IgD-negative memory B cell (primary cell): ENCODE data around the gene KLF17. TPM values are rescaled to one million over a fixed set of nuclear protein-coding genes. Genes with fewer than 3 reads are reported as not detected.
A peak's percentile ranks its signal among the peaks of the same experiment; 100 is the strongest.

Source experiments
- H3K27ac Mint-ChIP-seq, 3 donors: one replicate each; pipeline ENCODE4 v1.8.0; 2020 to 2022; ENCODE audit warnings: mild to moderate bottlenecking in 3 of 3, mixed read lengths in 3 of 3, moderate library complexity in 1 of 3
- H3K27me3 Mint-ChIP-seq: one replicate; pipeline ENCODE4 v1.8.0; 2021; ENCODE audit warnings: mixed read lengths
- H3K36me3 Mint-ChIP-seq: one replicate; pipeline ENCODE4 v1.8.0; 2020; ENCODE audit warnings: mild to moderate bottlenecking, mixed read lengths
- H3K4me1 Mint-ChIP-seq, 3 donors: one replicate each; pipeline ENCODE4 v1.8.0; 2020 to 2022; ENCODE audit warnings: mixed read lengths in 3 of 3, mild to moderate bottlenecking in 1 of 3
- H3K4me3 Mint-ChIP-seq, 4 donors: one replicate each; pipeline ENCODE4 v1.8.0; 2020 to 2022; ENCODE audit warnings: mild to moderate bottlenecking in 4 of 4, mixed read lengths in 4 of 4, moderate library complexity in 3 of 4
- H3K9me3 Mint-ChIP-seq, 3 donors: one replicate each; pipeline ENCODE4 v1.8.0; 2020 to 2021; ENCODE audit warnings: mixed read lengths in 3 of 3, mild to moderate bottlenecking in 1 of 3
- polyA plus RNA-seq: library from polyadenylated mRNA; unstranded; fragments of 300-500 nt; fragmentation: Illumina TruSeq; gene quantifications from one replicate; pipeline ENCODE4 v1.2.3, GENCODE V29; 2021

KLF17 gene, protein sequence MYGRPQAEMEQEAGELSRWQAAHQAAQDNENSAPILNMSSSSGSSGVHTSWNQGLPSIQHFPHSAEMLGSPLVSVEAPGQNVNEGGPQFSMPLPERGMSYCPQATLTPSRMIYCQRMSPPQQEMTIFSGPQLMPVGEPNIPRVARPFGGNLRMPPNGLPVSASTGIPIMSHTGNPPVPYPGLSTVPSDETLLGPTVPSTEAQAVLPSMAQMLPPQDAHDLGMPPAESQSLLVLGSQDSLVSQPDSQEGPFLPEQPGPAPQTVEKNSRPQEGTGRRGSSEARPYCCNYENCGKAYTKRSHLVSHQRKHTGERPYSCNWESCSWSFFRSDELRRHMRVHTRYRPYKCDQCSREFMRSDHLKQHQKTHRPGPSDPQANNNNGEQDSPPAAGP
- polyA plus RNA-seq: not detected

DNA sequence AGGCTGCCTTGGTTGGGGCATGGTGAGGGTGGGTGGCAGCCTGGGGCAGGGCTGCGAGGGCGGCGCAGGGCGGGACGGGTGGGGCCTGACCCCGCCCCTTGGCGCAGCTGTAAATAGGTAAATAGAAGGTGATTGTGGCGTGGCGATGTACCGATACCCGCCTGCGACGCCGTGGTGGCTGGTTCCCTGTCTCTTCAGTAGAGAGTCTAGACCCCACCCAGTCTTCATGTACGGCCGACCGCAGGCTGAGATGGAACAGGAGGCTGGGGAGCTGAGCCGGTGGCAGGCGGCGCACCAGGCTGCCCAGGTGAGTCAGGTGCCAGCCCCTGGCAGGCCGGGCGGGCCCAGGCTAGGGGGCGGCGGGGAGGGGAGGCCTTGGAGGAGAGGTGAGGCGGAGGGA is at the start of gene KLF17:
Gene KLF17, plus strand, starts transcription at position 140 of the 400 bp plus-strand sequence. Its CDS starts 87 bp downstream, at position 227.
- peak within 1 kb of the TSS in 1 of 3 donors; percentile 34 for H3K27ac Mint-ChIP-seq
- peaks cover 0 to 4% (median 4%) of the 10 kb centered on the region in 3 donors for H3K4me1 Mint-ChIP-seq
- H3K4me3 Mint-ChIP-seq: no peak within 1 kb of the TSS
- H3K36me3 Mint-ChIP-seq: no peaks in the 10 kb centered on the region
- H3K9me3 Mint-ChIP-seq: no peaks in the 10 kb centered on the region
- peaks cover 6% of the 10 kb centered on the region for H3K27me3 Mint-ChIP-seq

DNA sequence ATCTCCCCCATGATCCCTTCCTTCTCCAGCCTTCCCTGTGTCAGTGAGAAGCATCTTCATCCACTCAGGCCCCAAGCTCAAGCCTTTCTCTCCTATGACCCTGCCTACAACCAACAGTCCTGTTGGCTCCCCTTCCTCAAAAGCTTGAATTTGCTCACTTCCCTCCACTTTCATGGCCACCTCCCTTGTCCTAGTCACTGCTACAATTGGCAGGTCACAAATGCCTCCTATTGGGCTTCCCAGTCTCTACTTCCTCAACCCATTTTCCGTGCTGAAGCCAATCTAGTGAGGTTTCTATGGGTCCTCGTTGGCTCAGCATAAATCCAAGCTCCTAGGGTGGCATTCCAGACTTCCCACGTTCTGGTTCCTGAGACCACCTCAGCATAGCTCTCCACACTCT is 47.2 kb upstream of the KLF17 start:
- Mint-ChIP-seq H3K4me3 (no peak overlapping the region), H3K4me1 (peaks cover 35 to 50% (median 44%) of the 10 kb centered on the region in 3 donors), H3K27me3 (no peaks in the 10 kb centered on the region), H3K9me3 (no peaks in the 10 kb centered on the region), H3K36me3 (peaks cover 1% of the 10 kb centered on the region), H3K27ac (no peak overlapping the region)

DNA sequence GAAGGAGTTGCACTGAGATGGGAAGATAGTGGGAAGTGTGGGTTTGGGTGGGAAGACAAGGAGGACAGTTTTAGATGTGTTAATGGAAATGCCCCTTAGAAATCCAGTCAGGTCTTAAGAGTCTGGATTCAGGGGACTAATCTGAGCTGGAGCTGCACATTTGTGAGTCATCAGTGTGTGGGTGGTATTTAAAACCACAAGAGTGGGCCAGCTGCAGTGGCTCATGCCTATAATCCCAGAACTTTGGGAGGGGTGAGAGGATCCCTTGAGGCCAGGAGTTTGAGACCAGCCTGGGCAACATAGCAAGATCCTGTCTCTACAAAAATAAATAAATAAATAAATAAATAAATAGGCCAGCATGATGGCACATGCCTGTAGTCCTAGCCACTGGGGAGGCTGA is 46.4 kb upstream of the KLF17 start:
- Mint-ChIP-seq H3K9me3 (no peaks in the 10 kb centered on the region), H3K36me3 (peaks cover 3% of the 10 kb centered on the region), H3K4me3 (no peak overlapping the region), H3K4me1 (peaks cover 33 to 47% (median 40%) of the 10 kb centered on the region in 3 donors), H3K27me3 (no peaks in the 10 kb centered on the region), H3K27ac (no peak overlapping the region)

DNA sequence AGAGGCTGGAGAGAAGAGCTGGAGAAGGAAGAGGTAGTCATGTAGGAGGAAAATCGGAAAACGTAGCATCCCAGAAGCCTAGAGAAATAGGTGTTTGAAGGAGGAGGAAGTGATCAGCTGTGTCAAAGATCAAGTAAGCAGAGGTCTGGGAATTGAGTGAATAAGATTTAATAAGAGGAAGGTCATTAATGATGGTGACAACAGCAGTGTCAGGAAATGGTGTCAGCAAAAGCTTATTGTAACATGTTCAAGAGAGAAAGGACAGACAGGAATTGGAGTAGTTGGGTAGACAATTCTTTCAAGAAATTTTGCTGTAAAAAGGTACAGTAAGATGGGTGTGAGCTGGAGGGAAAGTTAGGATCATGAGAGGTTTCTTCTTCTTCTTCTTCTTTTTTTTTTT is 45.8 kb upstream of the KLF17 start:
- no peaks in the 10 kb centered on the region for H3K9me3 Mint-ChIP-seq
- H3K4me1 Mint-ChIP-seq: peaks cover 27 to 41% (median 34%) of the 10 kb centered on the region in 3 donors
- H3K4me3 Mint-ChIP-seq: no peak overlapping the region
- H3K27ac Mint-ChIP-seq: no peak overlapping the region
- H3K27me3 Mint-ChIP-seq: no peaks in the 10 kb centered on the region
- peaks cover 3% of the 10 kb centered on the region for H3K36me3 Mint-ChIP-seq

DNA sequence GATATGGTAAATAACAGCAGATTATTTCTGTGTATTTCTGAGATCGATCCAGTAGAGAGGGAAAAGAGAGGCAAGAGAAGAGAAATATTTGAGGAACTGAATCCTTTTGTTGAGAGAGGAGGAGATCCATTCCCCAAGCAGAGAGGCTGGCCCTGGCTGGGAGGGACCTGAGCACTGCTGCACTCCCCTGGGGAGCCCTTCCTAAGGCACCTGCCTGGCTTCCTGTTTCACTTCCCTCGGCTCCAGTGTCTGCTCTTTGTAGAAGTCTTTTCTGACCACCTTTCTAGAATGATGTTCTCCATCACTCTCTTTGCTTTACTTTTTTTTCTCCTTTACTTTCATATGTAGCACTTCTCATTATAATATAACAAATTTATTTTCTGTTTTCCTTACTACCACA is 45.1 kb upstream of the KLF17 start:
- peaks cover 21 to 34% (median 32%) of the 10 kb centered on the region in 3 donors for H3K4me1 Mint-ChIP-seq
- H3K27me3 Mint-ChIP-seq: no peaks in the 10 kb centered on the region
- H3K36me3 Mint-ChIP-seq: peaks cover 3% of the 10 kb centered on the region
- no peaks in the 10 kb centered on the region for H3K9me3 Mint-ChIP-seq
- peak overlapping the region in 1 of 3 donors; percentile 48 for H3K27ac Mint-ChIP-seq
- peak overlapping the region in 2 of 4 donors; percentile 0 to 74 for H3K4me3 Mint-ChIP-seq

DNA sequence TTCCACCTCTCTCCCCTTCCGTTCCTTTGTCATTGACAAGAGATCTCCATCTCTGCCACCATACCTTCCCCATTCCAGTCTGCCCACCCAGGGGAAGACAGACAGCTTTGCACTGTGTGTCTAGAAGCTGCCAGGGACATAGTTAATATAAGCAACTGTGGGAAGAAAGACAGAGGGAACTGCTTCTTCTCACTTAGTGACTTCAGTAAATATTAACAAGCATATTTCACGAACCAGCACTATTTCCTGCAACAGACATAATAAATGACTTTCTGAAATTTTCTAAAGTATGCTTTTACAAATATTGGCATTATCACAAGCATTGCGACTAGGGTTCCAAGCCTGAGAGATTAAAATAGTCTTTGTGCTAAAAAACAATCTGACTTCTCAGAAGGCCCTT is 44.2 kb upstream of the KLF17 start:
- peak overlapping the region in 1 of 4 donors; percentile 43 for H3K4me3 Mint-ChIP-seq
- no peaks in the 10 kb centered on the region for H3K27me3 Mint-ChIP-seq
- peak overlapping the region in 2 of 3 donors; percentile 8 to 40 for H3K27ac Mint-ChIP-seq
- peaks cover 3% of the 10 kb centered on the region for H3K36me3 Mint-ChIP-seq
- peaks cover 12 to 25% (median 24%) of the 10 kb centered on the region in 3 donors for H3K4me1 Mint-ChIP-seq
- no peaks in the 10 kb centered on the region for H3K9me3 Mint-ChIP-seq

DNA sequence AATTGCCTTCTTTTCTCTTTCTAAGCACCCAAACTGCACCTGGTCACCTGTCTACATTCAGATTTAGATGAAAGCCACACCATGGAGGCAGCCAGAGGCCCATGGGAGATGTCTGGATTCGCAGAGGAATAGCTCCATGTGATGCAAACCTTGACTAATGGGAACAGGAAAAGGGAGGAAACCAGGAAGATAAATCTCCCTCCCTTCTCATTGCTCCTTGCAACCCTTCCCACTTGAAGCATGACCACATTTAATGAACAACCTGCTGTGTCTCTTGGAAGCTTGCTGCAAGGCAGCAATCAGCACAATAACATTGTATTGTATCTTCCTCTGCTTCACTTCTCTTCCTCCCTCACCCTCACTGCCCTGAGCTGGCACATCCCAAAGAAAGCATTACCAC is 42.6 kb upstream of the KLF17 start:
- peaks cover 3% of the 10 kb centered on the region for H3K36me3 Mint-ChIP-seq

DNA sequence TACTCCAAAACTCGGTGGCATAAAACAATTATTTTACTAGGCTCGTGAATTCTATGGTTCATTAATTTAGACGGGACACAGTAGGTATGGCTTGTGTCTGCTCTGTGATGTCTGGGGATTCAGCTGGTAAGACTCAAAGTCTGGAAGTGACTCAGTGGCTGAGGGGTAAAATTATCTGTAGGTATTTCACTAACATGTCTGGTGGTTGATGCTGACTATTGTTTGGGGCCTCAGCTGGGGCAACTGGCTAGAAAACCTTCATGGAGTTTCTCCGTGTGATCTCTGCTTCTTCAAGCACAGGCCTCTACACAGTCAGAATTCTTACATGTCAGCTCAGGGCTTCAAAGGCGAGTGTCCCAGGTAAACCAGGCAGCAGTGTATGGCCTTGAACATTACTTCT is 41.2 kb upstream of the KLF17 start:
- Mint-ChIP-seq H3K4me1 (peaks cover 10 to 16% (median 13%) of the 10 kb centered on the region in 3 donors), H3K9me3 (no peaks in the 10 kb centered on the region), H3K36me3 (peaks cover 3% of the 10 kb centered on the region), H3K27ac (no peak overlapping the region), H3K27me3 (no peaks in the 10 kb centered on the region), H3K4me3 (no peak overlapping the region)

More for the DNA sequence above, 42.6 kb upstream of the KLF17 start:
- Mint-ChIP-seq H3K4me3 (no peak overlapping the region), H3K27me3 (no peaks in the 10 kb centered on the region), H3K27ac (no peak overlapping the region), H3K4me1 (peaks cover 12 to 24% (median 20%) of the 10 kb centered on the region in 3 donors), H3K9me3 (no peaks in the 10 kb centered on the region)

DNA sequence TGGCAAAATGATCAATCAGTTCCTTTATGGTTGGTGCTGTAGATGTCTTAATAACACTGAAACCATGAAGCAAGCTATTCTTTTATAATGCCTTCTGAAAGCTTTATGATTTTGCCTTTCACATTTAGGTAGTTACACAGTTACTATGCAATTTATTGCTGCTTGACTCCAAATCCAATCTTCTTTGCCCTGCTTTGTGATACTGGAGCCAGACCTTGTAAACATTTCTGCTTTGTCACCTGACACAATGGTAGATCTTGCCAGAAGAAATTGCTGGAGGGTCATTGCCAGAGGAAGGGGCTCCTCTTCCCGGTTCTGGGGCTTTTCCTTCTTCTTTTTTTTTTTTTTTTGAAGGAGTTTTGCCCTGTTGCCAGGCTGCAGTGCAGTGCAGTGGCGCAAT is 40.5 kb upstream of the KLF17 start:
- H3K36me3 Mint-ChIP-seq: peaks cover 3% of the 10 kb centered on the region
- H3K27ac Mint-ChIP-seq: no peak overlapping the region
- H3K4me3 Mint-ChIP-seq: no peak overlapping the region
- peaks cover 7 to 12% (median 7%) of the 10 kb centered on the region in 3 donors for H3K4me1 Mint-ChIP-seq
- no peaks in the 10 kb centered on the region for H3K9me3 Mint-ChIP-seq
- no peaks in the 10 kb centered on the region for H3K27me3 Mint-ChIP-seq

DNA sequence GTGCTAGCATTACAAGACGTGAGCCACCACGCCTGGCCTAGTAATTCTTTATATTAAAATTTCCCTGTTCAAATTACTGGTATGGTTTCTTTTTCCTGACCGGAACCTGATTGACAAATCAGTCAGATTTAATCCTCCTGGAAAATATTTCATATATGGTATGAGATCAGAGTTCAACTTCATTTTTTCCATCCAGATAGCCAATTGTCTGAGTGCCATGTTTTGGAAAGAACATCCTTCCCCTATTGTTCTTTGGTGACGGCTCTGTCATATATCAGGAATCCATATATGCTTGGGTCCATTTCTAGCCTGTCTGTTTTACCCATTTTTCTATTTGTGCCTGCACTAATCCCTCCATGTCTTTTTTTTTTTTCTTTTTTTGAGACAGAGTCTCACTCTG is 39.1 kb upstream of the KLF17 start:
- H3K27ac Mint-ChIP-seq: no peak overlapping the region
- H3K9me3 Mint-ChIP-seq: no peaks in the 10 kb centered on the region

DNA sequence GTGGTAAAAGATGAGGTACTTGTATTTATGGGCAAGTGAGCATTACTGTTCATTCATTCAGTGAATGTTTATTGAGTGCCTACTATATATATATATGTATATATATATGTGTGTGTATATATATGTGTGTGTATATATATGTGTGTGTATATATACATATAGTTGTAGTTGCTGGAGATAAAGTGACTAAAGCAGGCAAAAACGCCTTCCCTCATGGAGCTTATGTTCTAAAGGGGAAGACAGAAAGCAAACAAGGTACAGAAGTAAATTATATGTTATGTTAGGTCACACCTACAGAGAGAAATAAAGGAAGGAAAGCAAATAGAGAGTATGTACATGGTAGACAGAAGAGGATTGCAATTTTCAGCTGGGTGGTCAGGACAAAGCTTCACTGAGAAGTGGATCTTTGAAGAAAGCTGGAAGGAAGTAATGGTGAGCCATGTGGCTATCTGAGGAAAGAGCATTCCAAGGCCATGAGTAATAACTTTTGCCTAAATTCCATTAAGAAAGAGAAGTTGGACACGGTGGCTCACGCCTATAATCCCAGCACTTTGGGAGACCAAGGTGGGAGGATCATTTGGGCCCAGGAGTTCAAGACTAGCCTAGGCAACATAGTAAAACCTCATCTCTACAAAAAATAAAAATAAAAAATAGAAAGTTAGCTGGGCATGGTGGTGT is 33.5 kb upstream of the KLF17 start:
- Mint-ChIP-seq H3K9me3 (no peaks in the 10 kb centered on the region), H3K36me3 (peaks cover 2% of the 10 kb centered on the region), H3K27ac (peak overlapping the region in 1 of 3 donors; percentile 54), H3K4me1 (peaks cover 0 to 3% (median 0%) of the 10 kb centered on the region in 3 donors), H3K27me3 (peaks cover 8% of the 10 kb centered on the region), H3K4me3 (no peak overlapping the region)

More for the DNA sequence above, 39.1 kb upstream of the KLF17 start:
- Mint-ChIP-seq H3K4me3 (no peak overlapping the region), H3K4me1 (no peaks in the 10 kb centered on the region), H3K36me3 (peaks cover 5% of the 10 kb centered on the region), H3K27me3 (no peaks in the 10 kb centered on the region)

DNA sequence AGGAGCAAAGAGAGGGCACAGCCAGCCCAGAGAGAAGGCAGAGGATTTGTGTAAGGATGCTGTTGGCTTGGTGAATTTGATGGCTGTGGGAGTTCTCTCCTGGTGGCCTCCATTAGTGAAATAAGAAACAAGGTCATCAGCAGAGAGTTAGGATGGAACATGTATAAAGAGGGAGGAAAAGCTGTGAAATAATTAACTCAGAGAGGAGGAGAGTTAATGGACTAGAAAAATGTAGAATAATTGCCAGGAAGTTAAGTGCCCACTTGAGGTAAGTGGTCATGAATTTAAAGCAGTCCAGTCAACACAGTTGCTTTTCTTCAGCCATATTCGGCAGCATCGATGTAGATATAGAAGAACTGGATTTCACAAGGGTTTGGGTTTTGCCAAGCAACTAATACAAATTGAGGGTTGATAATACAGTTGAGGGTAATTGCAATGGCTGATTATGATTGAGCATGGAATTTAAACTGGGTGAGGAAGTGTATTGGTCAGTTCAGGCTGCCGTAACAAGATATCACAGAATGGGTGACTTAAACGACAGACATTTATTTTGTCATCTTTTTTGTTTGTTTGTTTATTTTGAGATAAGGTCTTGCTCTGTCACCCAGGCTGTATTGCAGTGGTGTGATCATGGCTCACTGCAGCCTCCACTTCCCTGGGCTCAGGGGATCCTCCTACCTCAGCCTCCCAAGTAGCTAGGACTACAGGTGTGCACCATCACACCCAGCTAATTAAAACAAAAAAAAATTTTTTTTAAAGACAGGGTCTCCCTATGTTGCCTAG is 31.7 kb upstream of the KLF17 start:
- Mint-ChIP-seq H3K27me3 (peaks cover 10% of the 10 kb centered on the region), H3K36me3 (peaks cover 2% of the 10 kb centered on the region), H3K4me1 (peaks cover 0 to 3% (median 0%) of the 10 kb centered on the region in 3 donors), H3K4me3 (no peak overlapping the region), H3K27ac (no peak overlapping the region), H3K9me3 (no peaks in the 10 kb centered on the region)

DNA sequence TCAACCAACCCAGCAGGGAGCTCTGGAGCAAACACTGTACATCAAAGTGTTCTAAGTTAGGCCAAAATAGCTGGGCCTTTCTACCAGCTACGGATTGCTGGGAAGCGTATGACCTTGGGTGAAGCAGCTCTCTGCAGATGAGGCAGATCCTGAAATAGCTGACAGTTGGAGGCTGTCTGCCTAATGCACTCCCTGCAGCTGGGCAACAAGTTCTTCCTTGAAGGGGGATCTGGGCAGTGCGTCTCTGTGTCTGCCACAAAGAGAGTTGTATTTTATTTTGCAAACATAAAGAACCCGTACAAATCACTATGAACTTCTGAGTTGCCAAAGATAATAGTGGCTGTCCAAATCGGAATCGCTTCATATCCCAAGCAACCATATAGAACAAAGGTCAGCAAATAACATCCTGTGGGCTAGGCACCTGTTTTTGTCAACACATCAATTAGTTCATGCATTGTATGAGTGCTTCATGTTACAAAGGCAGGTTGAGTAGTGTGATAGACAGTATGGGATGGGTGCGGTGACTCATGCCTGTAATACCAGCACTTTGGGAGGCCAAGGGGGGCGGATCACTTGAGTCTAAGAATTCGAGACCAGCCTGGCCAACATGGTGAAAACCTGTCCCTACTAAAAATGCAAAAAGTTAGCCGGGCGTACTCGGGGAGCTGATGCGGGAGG is 29.1 kb upstream of the KLF17 start:
- Mint-ChIP-seq H3K27me3 (peaks cover 10% of the 10 kb centered on the region), H3K36me3 (peaks cover 2% of the 10 kb centered on the region), H3K9me3 (peaks cover 0 to 2% (median 0%) of the 10 kb centered on the region in 3 donors), H3K4me1 (peaks cover 0 to 3% (median 0%) of the 10 kb centered on the region in 3 donors), H3K4me3 (no peak overlapping the region), H3K27ac (no peak overlapping the region)

DNA sequence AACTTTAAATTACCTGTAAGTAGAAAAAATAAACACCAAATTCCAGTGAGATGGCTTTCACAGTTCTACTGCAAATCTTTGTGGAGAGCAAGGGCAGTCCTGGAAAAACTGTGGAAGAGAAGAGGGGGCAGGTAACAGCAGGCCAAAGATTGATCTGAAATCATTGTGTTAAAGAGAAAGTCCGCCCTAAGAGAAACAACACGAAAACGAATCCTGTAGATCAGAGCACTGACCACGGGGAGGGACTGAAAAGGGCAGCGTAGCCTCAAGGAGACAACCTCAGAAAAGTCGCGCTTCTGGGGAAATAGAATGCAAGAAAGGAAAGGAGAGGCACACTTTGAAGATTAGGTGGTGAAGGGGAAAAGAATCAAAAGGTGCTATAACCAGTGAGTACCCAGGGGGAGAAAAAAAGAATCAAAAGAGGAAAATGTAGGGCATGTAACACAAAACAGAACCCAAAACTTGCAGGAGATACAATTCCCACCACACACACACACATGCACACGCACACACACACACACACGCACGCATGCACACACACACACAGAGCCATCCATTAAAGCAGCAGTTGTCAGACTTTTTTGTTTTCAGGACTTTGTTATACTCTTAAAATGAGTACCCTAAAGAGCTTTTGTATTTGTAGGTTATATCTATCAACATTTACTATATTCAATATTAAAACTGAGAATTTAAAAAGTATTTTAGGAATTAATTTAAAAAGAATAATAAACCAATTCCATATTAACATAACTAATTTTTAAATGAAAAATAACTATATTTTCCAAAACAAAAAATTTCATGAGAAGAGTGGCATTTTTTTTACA is 28.0 kb upstream of the KLF17 start:
- no peak overlapping the region for H3K27ac Mint-ChIP-seq
- no peaks in the 10 kb centered on the region for H3K4me1 Mint-ChIP-seq
- H3K9me3 Mint-ChIP-seq: peaks cover 0 to 2% (median 0%) of the 10 kb centered on the region in 3 donors
- H3K27me3 Mint-ChIP-seq: peaks cover 10% of the 10 kb centered on the region
- peaks cover 2% of the 10 kb centered on the region for H3K36me3 Mint-ChIP-seq
- H3K4me3 Mint-ChIP-seq: no peak overlapping the region
